Measurements from ENCODE around the gene VMAC. TPM values are rescaled to one million over a fixed set of nuclear protein-coding genes. Genes with fewer than 3 reads are reported as not detected.

VMAC gene
- total and polyA plus RNA-seq, 2 of the 13 experiments (the other 11 are each of a cell fraction or from before 2014, with no cell fraction given) = 2.4 TPM

- no peak for TF ChIP-seq CEBPZ (IDR thresholded peaks at IDR 0.05; ENCODE audit: low read length)
- TF ChIP-seq HNRNPH1 (optimal IDR thresholded peaks at IDR 0.05; ENCODE audit: low read depth, low read length) = no peak
- peak; percentile 36; the same call in 1 of the 2 replicates for TF ChIP-seq NCOA1 (CRISPR knock-in tag; IDR thresholded peaks at IDR 0.05)
- peak; percentile 91 for TF ChIP-seq TARDBP (CRISPR knock-in tag; IDR thresholded peaks at IDR 0.05)
- TF ChIP-seq ZNF878 (CRISPR knock-in tag; IDR thresholded peaks at IDR 0.05) = peak; percentile 94
- TF ChIP-seq FIP1L1 (IDR thresholded peaks at IDR 0.05; ENCODE audit: borderline replicate concordance, insufficient read depth, low read depth, low read length) = no peak
- no peak; the same call in 1 of the 2 replicates for TF ChIP-seq ZNF318 (CRISPR knock-in tag; IDR thresholded peaks at IDR 0.05)
- TF ChIP-seq ZBTB39 (CRISPR knock-in tag; IDR thresholded peaks at IDR 0.05) = peak; percentile 83; the same call in 1 of the 2 replicates
- TF ChIP-seq ZFYVE20 (CRISPR knock-in tag; IDR thresholded peaks at IDR 0.05; ENCODE audit: borderline replicate concordance, low read depth) = no peak
- no peak for TF ChIP-seq ZNF775 (CRISPR knock-in tag; IDR thresholded peaks at IDR 0.05; ENCODE audit: borderline replicate concordance)
- TF ChIP-seq ZNF552 (CRISPR knock-in tag; IDR thresholded peaks at IDR 0.05; ENCODE audit: borderline replicate concordance) = peak; percentile 48; the same call in 1 of the 2 replicates
- TF ChIP-seq ZNF235 (CRISPR knock-in tag; IDR thresholded peaks at IDR 0.05; ENCODE audit: borderline replicate concordance) = no peak
- TF ChIP-seq ZSCAN12 (CRISPR knock-in tag; IDR thresholded peaks at IDR 0.05) = no peak
- peak; percentile 66; the same call in 1 of the 2 replicates for TF ChIP-seq ZNF780A (CRISPR knock-in tag; IDR thresholded peaks at IDR 0.05)
- TF ChIP-seq ARNT (IDR thresholded peaks at IDR 0.05) = no peak
Measured at GRCh38 chr19:5870986-5871394, 33.7 kb upstream of the VMAC start (continued).
